ENCODE results near the gene CC2D1A.
"Not testable (repeated sequence)": the region's sequence is repeated elsewhere in the genome, so short reads cannot be mapped to it uniquely, and the experiment has no call there.

Gene CC2D1A

GRCh38 chr19:13961826-13962698, 56.1 kb downstream of the CC2D1A start:
- DNase-seq (ENCODE audit: low read depth in 2 of 2): no peak

- no peak for DNase-seq (ENCODE audit: low read depth in 2 of 2)
These were observed 57.0 kb downstream of the CC2D1A start for GRCh38 chr19:13962699-13963602.

GRCh38 chr19:13963603-13964105, 57.7 kb downstream of the CC2D1A start:
- DNase-seq (ENCODE audit: low read depth in 2 of 2): no peak

GRCh38 chr19:13964776-13965175, 58.8 kb downstream of the CC2D1A start:
- DNase-seq (ENCODE audit: low read depth in 2 of 2): no peak

- no peak for DNase-seq (ENCODE audit: low read depth in 2 of 2)
These were observed 59.4 kb downstream of the CC2D1A start for GRCh38 chr19:13965377-13965896.

- no peak for DNase-seq (ENCODE audit: low read depth in 2 of 2)
These were observed 60.1 kb downstream of the CC2D1A start for GRCh38 chr19:13965926-13966683.

- DNase-seq (ENCODE audit: low read depth in 2 of 2): no peak
These were observed 60.7 kb downstream of the CC2D1A start for GRCh38 chr19:13966684-13967128.

GRCh38 chr19:13967206-13967605, 61.2 kb downstream of the CC2D1A start:
- DNase-seq (ENCODE audit: low read depth in 2 of 2): not testable (repeated sequence)

- DNase-seq (ENCODE audit: low read depth in 2 of 2): no peak
These were observed 62.5 kb downstream of the CC2D1A start for GRCh38 chr19:13968383-13968935.

- no peak for DNase-seq (ENCODE audit: low read depth in 2 of 2)
These were observed 63.0 kb downstream of the CC2D1A start for GRCh38 chr19:13968999-13969398.

GRCh38 chr19:13969897-13970296, 63.9 kb downstream of the CC2D1A start:
- no peak for DNase-seq (ENCODE audit: low read depth in 2 of 2)

GRCh38 chr19:13971868-13972267, 65.9 kb downstream of the CC2D1A start:
- not testable (repeated sequence) for DNase-seq (ENCODE audit: low read depth in 2 of 2)

GRCh38 chr19:13972368-13973155, 66.6 kb downstream of the CC2D1A start:
- no peak for DNase-seq (ENCODE audit: low read depth in 2 of 2)

- not testable (repeated sequence) for DNase-seq (ENCODE audit: low read depth in 2 of 2)
These were observed 67.5 kb downstream of the CC2D1A start for GRCh38 chr19:13973479-13973878.

- no peak for DNase-seq (ENCODE audit: low read depth in 2 of 2)
These were observed 68.1 kb downstream of the CC2D1A start for GRCh38 chr19:13974073-13974472.

- DNase-seq (ENCODE audit: low read depth in 2 of 2): no peak
These were observed 69.9 kb downstream of the CC2D1A start for GRCh38 chr19:13975870-13976269.

- no peak for DNase-seq (ENCODE audit: low read depth in 2 of 2)
These were observed 70.4 kb downstream of the CC2D1A start for GRCh38 chr19:13976446-13976845.

- DNase-seq (ENCODE audit: low read depth in 2 of 2): no peak
These were observed 71.8 kb downstream of the CC2D1A start for GRCh38 chr19:13977803-13978202.

- peak; percentile 33 to 41 for DNase-seq (ENCODE audit: low read depth in 2 of 2)
These were observed 72.6 kb downstream of the CC2D1A start for GRCh38 chr19:13978351-13979243.

Data from stimulated activated CD8-positive, alpha-beta memory T cell treated with anti-CD3 and anti-CD28 coated beads, Interleukin-15, amount 100 ng/mL, for 48 hours (primary cell).